NCI-H2107 treated with DMSO at 0.1 percent for 48 hours (cell line): ENCODE measurements around the gene SH3TC2.

Experiments used
- DNase-seq: peaks from one replicate; lab custom pipeline; 2025; ENCODE audit not compliant: unreplicated experiment; lab: John Stamatoyannopoulos, UW

The SH3TC2 gene

DNA sequence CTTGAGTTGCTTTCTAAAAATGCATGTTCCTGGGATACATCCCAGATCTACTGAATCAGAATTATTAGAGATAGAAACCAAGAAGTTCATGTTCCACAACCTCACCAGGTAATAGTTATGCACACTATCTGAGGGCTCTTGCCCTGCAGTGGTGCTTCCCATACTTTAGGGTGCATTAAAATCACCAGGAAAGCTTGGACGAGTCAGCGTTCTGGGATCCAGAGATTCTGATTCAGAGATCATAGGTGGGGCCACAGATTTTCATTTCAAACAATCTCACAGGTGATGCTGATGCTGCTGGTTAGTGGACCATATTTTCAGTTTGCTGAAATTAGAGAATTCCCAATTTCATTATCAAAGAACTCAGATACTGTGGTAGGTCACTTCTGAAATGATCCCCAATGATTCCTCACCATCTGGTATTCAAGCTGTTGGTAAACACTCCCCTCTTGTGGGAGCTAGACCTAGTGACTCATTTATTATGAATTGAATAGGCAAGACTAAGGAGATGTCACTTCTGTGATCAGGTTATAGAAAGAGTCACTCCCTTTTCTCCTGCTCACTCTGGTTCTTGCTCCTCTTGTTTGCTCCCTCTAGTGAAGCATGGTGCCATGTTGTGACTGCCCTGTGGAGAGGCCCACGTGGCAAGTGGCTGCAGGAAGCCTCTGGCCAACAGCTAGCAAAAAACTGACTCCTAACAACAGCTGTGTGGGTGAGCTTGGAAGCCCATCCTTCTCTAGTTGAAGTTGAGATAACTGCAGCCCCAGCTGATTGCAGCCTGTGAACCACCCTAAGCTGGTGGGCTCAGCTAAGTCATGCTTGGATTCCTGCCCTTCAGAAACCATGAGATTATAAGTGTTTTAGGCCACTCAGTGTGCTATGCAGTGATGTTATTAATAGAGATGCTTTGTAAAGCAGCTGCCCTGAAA lies 59.8 kb downstream of the SH3TC2 start:
- no peak for DNase-seq

DNA sequence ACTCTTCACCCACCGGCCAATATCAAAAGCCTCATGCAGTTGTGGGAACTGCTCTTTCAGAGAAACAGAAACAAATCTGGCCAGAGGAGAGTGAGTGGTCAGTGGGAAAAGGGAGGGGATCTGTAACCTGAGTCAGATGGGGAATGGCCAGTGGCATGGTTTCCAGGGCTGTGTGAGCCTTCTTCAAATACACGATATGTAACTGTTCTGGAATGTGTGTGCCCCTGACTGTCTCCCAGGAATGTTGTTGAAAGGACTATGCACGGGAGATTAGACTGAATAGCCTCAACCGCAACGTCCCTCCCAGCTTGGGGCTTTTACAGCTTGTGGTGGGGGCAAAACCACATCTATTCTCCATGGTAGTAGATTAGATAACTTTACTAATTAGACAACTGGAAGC lies 60.8 kb downstream of the SH3TC2 start:
- DNase-seq, result no peak

DNA sequence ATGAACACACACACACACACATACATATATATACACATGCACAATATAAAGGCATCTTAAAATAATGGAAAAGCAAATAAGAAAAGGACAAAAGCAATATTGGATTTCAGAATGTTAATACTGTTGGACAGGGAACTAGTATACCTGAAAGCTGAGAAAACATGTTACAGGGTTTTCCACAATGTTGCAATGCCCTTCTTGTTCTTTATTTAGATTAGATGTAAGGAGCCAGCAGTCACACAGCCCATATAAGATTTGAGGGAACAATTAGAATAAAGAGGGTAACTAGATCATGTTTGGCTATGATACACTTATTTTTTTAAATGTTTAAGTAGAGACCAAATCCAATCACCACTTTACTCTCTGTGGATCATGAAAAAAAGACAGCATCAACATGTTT lies 61.7 kb downstream of the SH3TC2 start:
- no peak for DNase-seq

DNA sequence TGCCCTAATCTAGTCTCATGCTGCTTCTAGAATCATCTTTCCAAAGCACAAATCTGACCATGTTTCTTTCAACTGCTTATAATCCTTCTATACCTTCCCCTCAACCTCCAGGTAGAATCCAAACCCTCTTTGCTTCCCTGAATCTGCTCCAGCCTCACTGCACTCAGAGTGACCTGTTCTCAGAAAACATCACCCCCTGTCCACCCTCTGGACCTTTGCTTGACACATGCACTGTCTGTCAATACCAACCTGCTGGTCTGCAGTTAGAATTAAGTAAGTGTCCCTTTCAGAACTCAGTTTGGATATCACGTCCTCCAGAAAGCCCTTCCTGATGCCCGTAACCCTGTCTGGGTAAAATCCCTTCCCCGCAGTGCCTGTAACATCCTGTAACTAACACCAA lies 63.1 kb downstream of the SH3TC2 start:
- no peak for DNase-seq

DNA sequence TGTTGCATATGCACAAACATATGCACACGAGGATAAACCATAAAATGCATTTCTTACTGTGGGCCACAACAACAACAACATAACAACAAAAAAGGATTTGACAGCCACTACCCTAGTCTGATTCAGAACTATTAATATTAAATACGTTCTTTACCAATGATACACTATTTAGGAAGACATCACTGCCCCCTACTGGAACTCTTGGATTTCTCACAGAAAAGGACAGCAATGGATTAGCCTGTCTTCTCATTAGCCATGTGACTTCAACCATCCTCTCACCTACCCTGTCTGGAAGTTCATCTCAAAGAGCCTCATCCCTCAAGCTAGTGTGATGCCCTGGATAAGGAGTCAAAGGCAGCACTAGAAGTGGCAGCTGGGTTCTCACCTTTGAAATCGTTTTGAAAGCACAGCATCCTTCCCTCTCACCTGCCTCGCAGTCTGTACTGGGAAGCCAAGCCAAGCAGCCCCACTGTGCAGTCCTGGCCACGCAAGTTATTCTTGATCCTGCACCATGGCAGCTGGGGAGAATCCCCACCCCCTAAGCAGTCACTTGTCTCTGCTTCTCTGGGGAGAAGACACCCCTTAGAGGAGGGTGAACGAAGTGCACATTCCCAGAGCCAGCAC lies 64.6 kb downstream of the SH3TC2 start:
- DNase-seq, result peak; percentile 3

DNA sequence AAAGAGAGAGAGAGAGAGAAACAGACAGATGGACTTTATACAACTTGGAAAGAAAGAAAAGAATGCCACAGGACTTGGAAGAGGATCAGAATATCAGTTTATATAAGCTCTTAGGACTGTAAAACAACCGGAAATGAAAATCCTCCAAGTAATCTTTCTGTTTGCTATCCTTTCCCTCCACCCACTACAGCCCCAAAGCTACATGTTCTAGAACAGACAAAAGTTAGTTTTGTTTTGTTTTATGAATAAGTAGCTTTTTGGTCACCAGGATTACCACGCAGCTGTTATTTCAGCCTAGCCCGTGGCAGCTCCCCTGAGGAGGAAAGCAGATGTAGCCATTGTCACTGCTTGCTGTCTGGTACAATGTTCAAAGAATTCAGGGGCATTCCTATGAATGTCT lies 66.6 kb downstream of the SH3TC2 start:
- DNase-seq, result no peak

DNA sequence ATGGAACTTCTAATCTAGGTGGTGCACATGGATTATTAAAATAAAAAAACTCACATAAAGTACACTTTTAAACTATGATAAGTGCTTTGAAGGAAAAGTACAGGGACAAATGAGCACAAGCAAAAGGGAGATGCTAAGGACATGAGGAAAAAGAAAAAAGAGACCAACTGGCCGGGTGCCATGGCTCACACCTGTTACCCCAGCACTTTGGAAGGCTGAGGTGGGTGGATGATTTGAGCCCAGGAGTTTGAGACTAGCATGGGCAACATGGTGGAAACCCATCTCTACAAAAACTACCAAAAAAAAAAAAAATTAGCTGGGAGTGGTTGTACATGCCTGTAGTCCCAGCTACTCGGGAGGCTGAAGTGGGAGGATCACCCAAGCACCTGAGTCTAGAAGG lies 67.1 kb downstream of the SH3TC2 start:
- DNase-seq, result no peak

DNA sequence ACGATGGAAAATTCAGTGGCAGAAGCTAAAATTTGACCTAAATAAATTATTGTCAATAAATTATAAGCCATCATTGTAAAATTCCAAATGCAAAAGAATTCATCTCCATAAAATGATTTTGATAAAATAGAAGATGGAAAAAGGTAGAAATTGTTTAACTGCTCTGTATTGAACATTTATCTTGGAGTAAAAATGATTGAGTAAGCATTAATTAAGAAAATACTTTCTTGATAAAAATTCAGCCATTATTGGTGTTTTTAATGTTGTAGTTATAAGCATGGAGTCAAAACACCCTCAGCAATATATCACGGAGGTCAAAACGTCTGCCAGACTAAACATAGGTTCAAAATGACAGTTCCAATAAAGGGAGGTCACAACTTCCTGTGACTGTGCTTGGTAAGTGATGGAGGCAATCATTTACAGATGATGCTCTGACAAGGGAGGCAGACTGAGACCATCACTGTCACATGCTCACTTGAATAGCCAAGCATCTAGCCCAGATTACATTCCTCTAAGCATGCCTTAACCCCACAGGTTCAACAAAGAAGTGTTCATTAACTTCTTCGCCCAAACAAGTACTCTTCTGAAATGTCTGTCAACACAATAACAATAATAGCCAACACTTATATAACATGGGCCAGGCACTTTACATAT lies 69.5 kb downstream of the SH3TC2 start:
- DNase-seq, result no peak

DNA sequence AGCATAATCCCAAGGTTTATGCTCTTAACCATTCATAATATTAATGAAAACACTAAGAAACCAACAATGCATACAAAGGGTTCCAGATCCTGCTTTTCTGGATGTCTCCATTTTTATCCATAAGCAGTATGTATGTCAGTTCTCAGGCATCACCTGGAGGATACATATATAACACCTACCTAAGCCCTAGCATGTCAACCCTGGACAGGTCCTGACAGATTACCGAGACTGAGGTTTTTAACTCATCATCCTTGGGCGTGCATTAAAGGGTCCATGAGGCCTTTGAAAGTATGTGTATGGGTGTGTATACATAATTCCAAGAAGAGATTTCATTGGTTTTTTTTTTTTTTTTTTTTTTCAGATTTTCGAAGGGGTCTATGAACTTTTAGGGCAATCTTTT lies 70.6 kb downstream of the SH3TC2 start:
- no peak for DNase-seq

DNA sequence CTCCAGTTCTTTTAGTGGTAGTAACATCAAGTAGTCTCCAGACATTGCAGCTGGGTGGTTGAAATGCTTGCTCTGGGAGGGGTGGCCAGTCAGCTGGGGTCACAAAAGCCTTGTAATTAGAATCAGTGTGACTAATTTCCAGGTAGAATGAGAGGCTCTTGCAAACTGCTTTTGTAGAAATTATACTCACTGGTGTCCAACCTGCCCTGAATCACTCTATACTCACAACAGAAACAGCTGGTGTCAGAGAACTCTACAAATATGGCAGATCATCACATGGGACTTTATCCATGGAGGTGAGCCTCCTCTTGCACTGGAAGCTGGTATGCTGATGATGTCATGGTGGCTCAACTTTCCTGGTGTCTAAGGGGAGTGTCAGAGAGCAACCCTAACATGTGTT lies 71.3 kb downstream of the SH3TC2 start:
- DNase-seq, result no peak

DNA sequence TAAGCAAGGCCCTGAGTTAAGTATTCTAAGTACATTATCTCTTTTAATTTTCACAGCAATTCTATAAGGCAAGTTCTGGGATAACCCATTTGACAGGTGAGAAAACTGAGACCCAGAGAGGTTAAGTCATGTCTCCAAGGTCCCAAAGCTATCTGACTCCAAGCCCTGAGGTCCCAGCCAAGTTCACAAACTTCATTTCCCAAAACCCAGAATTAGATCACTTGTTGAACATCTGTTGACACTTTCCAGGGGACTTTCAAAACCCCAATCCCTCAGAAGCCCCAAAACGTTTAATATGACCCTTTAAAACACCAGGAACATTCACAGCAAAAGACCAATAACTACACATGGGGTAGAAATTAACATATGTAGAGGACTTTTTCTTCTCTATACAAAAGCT lies 72.0 kb downstream of the SH3TC2 start:
- DNase-seq, result no peak

DNA sequence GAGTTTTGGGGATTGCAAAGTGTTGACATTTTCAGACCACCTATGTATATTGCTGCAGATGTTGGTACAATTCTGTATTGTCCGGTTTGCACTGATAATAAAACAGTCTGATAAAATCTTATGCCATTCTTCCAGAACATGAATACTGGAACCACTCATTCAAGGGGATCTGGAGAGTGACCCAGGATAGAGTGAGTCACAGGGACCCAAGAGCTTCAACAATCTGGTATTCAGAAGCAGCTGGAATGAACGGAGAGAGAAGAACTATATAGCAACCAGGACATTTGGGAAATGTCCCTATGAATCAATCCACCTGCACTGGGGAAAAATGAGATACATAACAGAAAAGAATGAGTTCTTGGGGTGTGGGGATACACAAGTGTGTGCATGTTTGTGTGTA lies 73.3 kb downstream of the SH3TC2 start:
- no peak for DNase-seq

DNA sequence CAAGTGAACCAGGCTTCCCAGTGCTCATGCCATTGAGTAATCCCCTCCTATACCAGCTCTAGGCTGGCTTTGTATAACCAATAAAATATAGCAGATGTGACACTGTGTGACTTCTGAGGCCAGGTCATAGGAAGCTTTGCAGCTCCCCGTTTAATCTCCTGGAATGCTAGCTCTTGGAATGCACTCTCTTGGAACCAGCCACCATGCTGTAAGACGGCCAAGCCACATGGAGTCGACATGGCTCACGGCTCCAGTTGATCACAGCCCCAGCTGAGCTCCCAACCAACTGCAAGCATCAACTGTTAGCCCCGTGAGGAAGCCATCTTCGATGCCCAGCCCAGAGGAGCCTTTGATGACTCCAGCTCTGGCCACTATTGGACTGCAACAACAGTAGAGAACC lies 74.5 kb downstream of the SH3TC2 start:
- DNase-seq, result no peak

DNA sequence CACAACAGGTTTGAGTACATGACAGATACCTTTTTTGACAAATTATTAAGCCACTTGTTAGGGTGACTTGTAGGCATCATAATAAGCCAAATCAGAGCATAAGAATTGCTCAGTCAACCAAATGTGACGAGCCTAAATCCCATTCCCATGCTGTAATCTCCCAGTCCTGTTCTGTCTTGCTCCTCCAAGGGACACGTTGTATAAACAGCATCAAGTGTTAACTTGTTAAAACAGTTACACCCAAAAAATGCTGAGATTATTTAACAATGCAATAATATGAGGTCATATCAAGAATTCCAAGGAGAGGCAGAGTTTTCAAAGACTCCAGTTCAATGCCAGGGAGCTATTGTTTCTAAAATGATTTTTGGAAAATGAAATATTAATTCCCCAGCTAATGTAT lies 76.2 kb downstream of the SH3TC2 start:
- no peak for DNase-seq

DNA sequence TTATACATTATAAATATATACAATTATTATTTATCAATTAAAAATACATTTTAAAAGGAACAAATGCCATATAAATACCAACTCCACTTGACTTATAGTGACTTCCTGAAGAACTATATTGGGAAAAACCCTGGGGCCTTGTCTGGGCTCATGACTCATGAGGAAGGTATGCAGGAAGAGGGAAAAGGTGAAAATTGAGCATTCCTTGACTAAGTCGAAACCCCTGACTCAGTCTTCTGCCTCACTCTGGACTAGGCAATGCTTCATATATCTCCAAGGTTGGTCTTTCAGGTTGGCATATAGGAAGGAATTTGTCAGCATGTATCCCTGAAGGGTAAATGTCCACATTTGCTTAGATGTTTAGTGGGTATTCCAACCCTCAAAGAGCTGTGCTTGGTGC lies 78.5 kb downstream of the SH3TC2 start:
- DNase-seq, result no peak

DNA sequence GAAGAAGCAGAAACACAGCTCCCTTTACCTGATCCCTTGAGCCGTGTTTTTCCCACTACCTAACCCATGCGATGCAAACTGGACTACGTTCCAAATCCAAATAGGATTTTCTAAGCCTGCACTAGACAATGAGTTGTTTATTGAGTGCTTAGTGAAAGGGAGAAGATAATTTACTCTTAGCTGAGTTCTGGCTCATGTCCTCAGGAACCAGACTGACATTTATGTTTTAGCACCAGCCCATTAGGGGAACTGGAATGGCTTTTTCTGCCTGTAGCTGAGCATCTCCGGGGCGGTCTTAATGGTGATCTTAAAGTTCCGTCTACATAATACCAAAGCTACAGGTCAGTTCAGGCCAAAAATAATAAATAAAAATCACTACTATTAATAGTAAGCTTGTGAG lies 81.5 kb downstream of the SH3TC2 start:
- no peak for DNase-seq

DNA sequence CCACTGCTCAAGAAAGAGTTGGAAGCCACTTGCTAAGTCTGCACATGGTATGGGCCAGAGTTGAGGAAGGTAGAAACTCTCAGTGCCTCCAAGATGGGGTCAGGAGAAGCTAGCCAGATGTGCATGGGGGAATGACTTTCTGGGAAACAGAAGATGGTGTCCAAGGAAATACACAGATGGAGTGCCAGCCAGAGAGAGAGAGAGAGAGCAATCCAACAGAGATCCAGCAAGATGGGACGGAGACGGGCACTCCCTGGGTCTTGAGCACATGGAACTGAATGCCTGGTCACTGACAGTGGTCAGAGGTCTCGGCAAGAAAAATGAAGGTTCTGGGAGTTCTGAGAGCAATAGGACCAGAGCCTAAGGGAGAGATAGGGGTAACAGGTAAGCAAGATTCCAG lies 82.1 kb downstream of the SH3TC2 start:
- DNase-seq, result no peak

DNA sequence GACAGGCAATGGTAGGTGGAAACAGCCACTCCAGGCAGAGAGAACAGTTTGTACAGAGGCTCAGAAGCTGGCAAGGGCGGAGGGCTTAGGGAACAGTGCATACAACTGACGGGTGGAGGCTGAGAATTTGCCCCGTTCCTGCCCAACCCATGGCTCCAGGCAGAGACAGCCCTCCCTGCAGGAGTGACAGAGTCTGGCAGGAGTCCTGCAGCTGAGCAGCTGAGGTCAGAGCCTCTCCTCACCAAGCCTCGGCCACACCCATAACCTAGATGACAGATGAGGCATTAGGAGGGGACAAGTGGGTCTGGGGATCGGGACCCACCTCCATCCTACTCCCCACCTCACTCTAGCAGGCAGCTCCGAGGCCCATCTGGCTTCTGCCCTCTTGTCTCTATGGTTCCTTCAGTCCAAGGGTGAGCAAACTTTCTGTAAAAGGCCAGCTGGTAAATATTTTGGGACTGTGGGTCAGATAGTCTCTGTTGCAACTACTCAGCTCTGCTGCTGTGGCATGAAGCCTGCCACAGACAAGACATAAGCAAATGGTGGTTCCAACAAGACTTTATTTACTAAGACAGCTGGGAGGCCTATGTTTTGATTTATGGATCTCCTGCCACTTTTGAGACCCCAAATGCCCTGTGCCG lies 83.7 kb downstream of the SH3TC2 start:
- DNase-seq, result no peak

DNA sequence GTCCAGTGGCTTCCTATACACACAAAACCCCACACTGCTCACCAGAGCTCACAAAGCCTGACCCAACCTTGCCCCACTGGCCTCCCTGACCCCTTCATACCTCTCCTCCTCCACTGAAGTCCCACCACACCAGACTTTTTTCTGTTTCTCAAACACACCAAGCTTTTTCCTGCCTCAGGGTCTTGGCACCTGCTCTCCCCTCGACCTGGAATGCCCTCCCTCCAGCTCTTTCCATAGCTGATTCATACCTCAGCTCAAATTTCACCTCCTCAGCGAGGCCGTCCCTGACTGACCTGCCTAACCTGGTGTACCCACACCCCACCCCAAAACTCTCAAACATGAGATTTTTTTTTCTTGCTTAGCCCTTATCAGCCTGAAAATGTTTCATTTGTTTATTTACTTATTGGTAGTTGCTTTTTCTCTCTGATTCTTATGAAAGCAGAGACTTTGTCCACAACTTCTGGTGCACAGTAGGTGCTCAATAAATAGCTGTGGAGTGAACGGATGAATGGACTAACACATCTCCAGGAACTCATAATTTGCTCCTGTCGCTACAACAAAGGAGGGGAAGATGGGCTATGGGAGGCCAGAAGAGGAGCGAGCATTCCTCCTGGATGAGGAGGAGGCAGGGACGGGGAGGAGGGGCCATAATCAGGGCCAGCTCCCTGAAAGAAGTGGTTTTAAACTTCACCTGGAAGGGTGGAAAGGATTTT lies 84.3 kb downstream of the SH3TC2 start:
- DNase-seq, result no peak

DNA sequence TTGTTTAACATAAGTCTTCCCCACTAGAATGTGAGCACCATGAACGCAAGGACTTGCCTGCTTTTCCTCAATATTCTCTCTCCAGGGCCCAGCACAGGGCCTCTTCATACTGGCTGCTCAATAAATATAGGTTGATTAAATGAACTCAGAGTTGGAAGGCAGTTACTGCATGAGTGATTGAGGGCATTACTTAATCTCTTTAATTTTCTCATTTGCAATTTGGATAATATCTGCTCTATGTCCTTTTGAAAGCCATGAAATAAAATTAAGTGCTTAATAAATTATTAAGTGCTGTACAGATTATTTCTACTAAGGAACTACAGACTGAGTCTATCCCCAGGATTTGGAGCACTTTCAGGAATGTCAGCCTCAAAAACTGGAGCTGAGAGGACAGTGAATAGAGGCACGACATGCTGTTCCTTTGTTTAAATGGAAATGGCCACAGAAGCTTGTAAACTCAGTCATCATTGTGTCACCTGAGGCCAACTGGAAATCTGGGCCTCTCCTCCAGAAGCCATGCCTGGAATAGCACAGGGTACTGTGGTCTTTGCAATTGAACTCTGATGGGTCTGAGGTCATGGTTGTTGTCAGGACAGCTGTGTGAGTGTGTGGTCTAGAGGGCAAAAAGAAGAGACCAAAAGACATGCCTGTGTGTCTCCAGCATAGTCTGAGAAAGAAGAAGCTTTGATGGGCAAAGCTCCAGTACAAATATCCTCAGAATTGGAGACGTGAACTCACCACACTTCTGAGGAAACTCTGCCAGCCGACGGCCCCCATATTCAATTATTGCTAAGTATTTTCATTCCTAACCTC lies 86.1 kb downstream of the SH3TC2 start:
- DNase-seq, result no peak
